Measurements from ENCODE around the gene PTPRD. TPM values are rescaled to one million over a fixed set of nuclear protein-coding genes. Genes with fewer than 3 reads are reported as not detected.
"Not testable (repeated sequence)": the region's sequence is repeated elsewhere in the genome, so short reads cannot be mapped to it uniquely, and the experiment has no call there.

Gene PTPRD
- polyA plus RNA-seq, 4 donors = 99.8 to 230 (median 118) TPM

- no peak for DNase-seq (ENCODE audit: low read depth in 4 of 4, low spot score in 3 of 4)
These were observed 1504.2 kb downstream of the PTPRD start for GRCh38 chr9:9108641-9109040.

GRCh38 chr9:9102295-9102694 lies 1510.5 kb downstream of the PTPRD start:
- no peak for DNase-seq (ENCODE audit: low read depth in 4 of 4, low spot score in 3 of 4)

GRCh38 chr9:9100070-9100469 lies 1512.7 kb downstream of the PTPRD start:
- DNase-seq (ENCODE audit: low read depth in 4 of 4, low spot score in 3 of 4) = no peak

GRCh38 chr9:9099646-9100045 lies 1513.2 kb downstream of the PTPRD start:
- DNase-seq (ENCODE audit: low read depth in 4 of 4, low spot score in 3 of 4) = no peak

GRCh38 chr9:9097254-9097653 lies 1515.5 kb downstream of the PTPRD start:
- DNase-seq (ENCODE audit: low read depth in 4 of 4, low spot score in 3 of 4) = not testable (repeated sequence)

GRCh38 chr9:9091387-9091786 lies 1521.4 kb downstream of the PTPRD start:
- no peak for DNase-seq (ENCODE audit: low read depth in 4 of 4, low spot score in 3 of 4)

- no peak for DNase-seq (ENCODE audit: low read depth in 4 of 4, low spot score in 3 of 4)
These were observed 1533.3 kb downstream of the PTPRD start for GRCh38 chr9:9079473-9079872.

GRCh38 chr9:9078301-9078700 lies 1534.5 kb downstream of the PTPRD start:
- DNase-seq (ENCODE audit: low read depth in 4 of 4, low spot score in 3 of 4) = no peak

- no peak for DNase-seq (ENCODE audit: low read depth in 4 of 4, low spot score in 3 of 4)
These were observed 1551.2 kb downstream of the PTPRD start for GRCh38 chr9:9061627-9062026.

- no peak for DNase-seq (ENCODE audit: low read depth in 4 of 4, low spot score in 3 of 4)
These were observed 1558.3 kb downstream of the PTPRD start for GRCh38 chr9:9054354-9054992.

- peak; percentile 31 to 45 (median 42) for DNase-seq (ENCODE audit: low read depth in 4 of 4, low spot score in 3 of 4)
These were observed 1567.2 kb downstream of the PTPRD start for GRCh38 chr9:9045572-9045971.

- DNase-seq (ENCODE audit: low read depth in 4 of 4, low spot score in 3 of 4) = no peak
These were observed 1567.7 kb downstream of the PTPRD start for GRCh38 chr9:9045072-9045471.

- DNase-seq (ENCODE audit: low read depth in 4 of 4, low spot score in 3 of 4) = not testable (repeated sequence)
These were observed 1569.0 kb downstream of the PTPRD start for GRCh38 chr9:9043788-9044187.

- DNase-seq (ENCODE audit: low read depth in 4 of 4, low spot score in 3 of 4) = peak in 2 of 4 donors; percentile 1 to 25
These were observed 1571.0 kb downstream of the PTPRD start for GRCh38 chr9:9041756-9042155.

- DNase-seq (ENCODE audit: low read depth in 4 of 4, low spot score in 3 of 4) = no peak
These were observed 1579.8 kb downstream of the PTPRD start for GRCh38 chr9:9033022-9033421.

GRCh38 chr9:9016597-9016996 lies 1596.2 kb downstream of the PTPRD start:
- no peak for DNase-seq (ENCODE audit: low read depth in 4 of 4, low spot score in 3 of 4)

GRCh38 chr9:9004810-9005209 lies 1608.0 kb downstream of the PTPRD start:
- DNase-seq (ENCODE audit: low read depth in 4 of 4, low spot score in 3 of 4) = no peak

GRCh38 chr9:9002826-9003583 lies 1609.8 kb downstream of the PTPRD start:
- DNase-seq (ENCODE audit: low read depth in 4 of 4, low spot score in 3 of 4) = no peak

- DNase-seq (ENCODE audit: low read depth in 4 of 4, low spot score in 3 of 4) = no peak
These were observed 1632.2 kb downstream of the PTPRD start for GRCh38 chr9:8980496-8981013.

GRCh38 chr9:8978334-8978733 lies 1634.5 kb downstream of the PTPRD start:
- no peak for DNase-seq (ENCODE audit: low read depth in 4 of 4, low spot score in 3 of 4)

GRCh38 chr9:8968350-8968749 lies 1644.5 kb downstream of the PTPRD start:
- not testable (repeated sequence) for DNase-seq (ENCODE audit: low read depth in 4 of 4, low spot score in 3 of 4)

- no peak for DNase-seq (ENCODE audit: low read depth in 4 of 4, low spot score in 3 of 4)
These were observed 1648.9 kb downstream of the PTPRD start for GRCh38 chr9:8963885-8964284.

All from left renal pelvis (tissue), 4 donors.